Mammary epithelial cell (primary cell): ENCODE data around the gene ANKIB1.

Source experiments
- CTCF ChIP-seq, 2 donors: IDR thresholded peaks in 1 of 2; conservative IDR thresholded peaks in 1 of 2; 2 replicates each; pipeline ENCODE4 v1.5.1; 2011 to 2012; ENCODE audit warnings: inconsistent platforms in 2 of 2, low read length in 2 of 2, mild to moderate bottlenecking in 2 of 2, control low read depth in 1 of 2, low read depth in 1 of 2; ENCODE audit not compliant: insufficient read depth in 1 of 2; ENCODE audit errors: extremely low read depth in 1 of 2
- EZH2 ChIP-seq: IDR thresholded peaks from 2 replicates; pipeline ENCODE4 v1.6.1; 2012; ENCODE audit warnings: low read length, inconsistent platforms, borderline replicate concordance

- TF ChIP-seq CTCF (conservative IDR thresholded peaks at IDR 0.05 in 1 of 2, IDR thresholded peaks at IDR 0.05 in 1 of 2; ENCODE audit: extremely low read depth in 1 of 2, insufficient read depth in 1 of 2, low read depth in 1 of 2, low read length in 2 of 2) (no peak), EZH2 (no peak)
Observed at GRCh38 chr7:92293896-92294590, 48.3 kb downstream of the ANKIB1 start.
